HCT116 (cell line): ENCODE results near the gene RIPPLY2. TPM values are rescaled to one million over a fixed set of nuclear protein-coding genes. Genes with fewer than 3 reads are reported as not detected.

Source experiments
- ATAC-seq: fragments of 200-7000 bp; cut with Tn5 transposase; 2 replicates; pipeline ENCODE4 v1.9.1; 2020; ENCODE audit warnings: mild to moderate bottlenecking, moderate library complexity
- BruUV-seq: library from RNA; stranded (reverse); fragments of 400-500 nt; replicated peaks from 2 replicates; lab custom pipeline; 2021; lab: Mats Ljungman, UMichigan
- CTCF ChIA-PET: fragments of 300-600 bp; sonication (Branson Sonifier 250); formaldehyde crosslinking; loops from one replicate; lab custom pipeline; 2021; ENCODE audit warnings: antibody characterized with exemption; lab: Charles Lee
- POLR2A ChIA-PET: fragments of 300-600, 350-600 bp; sonication (Branson Sonifier 250); formaldehyde crosslinking; loops from one replicate; lab custom pipeline; 2021; ENCODE audit warnings: antibody characterized with exemption; lab: Charles Lee
- RAD21 ChIA-PET, 2 experiments: fragments of 300-600 bp; sonication (Branson Sonifier 250); formaldehyde crosslinking; loops; one replicate each; lab custom pipeline; 2023; ENCODE audit warnings: low total read pairs in 2 of 2; ENCODE audit not compliant: uncharacterized antibody in 2 of 2, unreplicated experiment in 2 of 2, low non-redundant PET in 1 of 2; lab: Charles Lee
- DNase-seq: peaks from one replicate; pipeline ENCODE4 v3.0.0-alpha.2; 2010; ENCODE audit warnings: low read depth, low spot score
- H2AFZ ChIP-seq: fragments of 200-600 bp; shearing (Covaris generic), sonication (generic); 2 replicates; pipeline ENCODE4 v1.6.1; 2017; ENCODE audit warnings: low read depth, mixed run types, mixed read lengths, antibody characterized with exemption, low read length; ENCODE audit not compliant: poor library complexity, severe bottlenecking
- H3K27ac ChIP-seq: 2 replicates; pipeline ENCODE4 v1.5.1; 2012; ENCODE audit warnings: low read depth, low read length
- H3K27me3 ChIP-seq: fragments of 200-600 bp; sonication (generic); 2 replicates; pipeline ENCODE4 v1.6.1; 2016; ENCODE audit warnings: mixed run types, low read length, mixed read lengths; ENCODE audit not compliant: insufficient read depth
- H3K36me3 ChIP-seq, 2 experiments: fragments of 200-500 bp in 1 of 2; fragments of 200-600 bp in 1 of 2; sonication (Bioruptor generic) in 1 of 2; sonication (generic) in 1 of 2; 2 replicates each; pipeline versions ENCODE4 v1.5.1 to v1.6.1; 2014 to 2016; ENCODE audit warnings: low read length in 2 of 2, inconsistent platforms in 1 of 2, mixed read lengths in 1 of 2, mixed run types in 1 of 2; ENCODE audit not compliant: insufficient read depth in 2 of 2, control insufficient read depth in 1 of 2
- H3K4me1 ChIP-seq, 2 experiments: fragments of 200-600 bp in 1 of 2; sonication (generic) in 1 of 2; 2 replicates each; pipeline versions ENCODE4 v1.5.1 to v1.6.1; 2012 to 2017; ENCODE audit warnings: low read length in 2 of 2, inconsistent platforms in 1 of 2, mild to moderate bottlenecking in 1 of 2, mixed read lengths in 1 of 2, mixed run types in 1 of 2, moderate library complexity in 1 of 2; ENCODE audit not compliant: insufficient read depth in 2 of 2, control insufficient read depth in 1 of 2
- H3K4me2 ChIP-seq: fragments of 200-600 bp; sonication (generic); 2 replicates; pipeline ENCODE4 v1.6.1; 2017; ENCODE audit warnings: mixed run types, low read length, mixed read lengths
- H3K4me3 ChIP-seq, 2 experiments: fragments of 200-600 bp in 1 of 2; sonication (generic) in 1 of 2; replicated peaks in 1 of 2; 2 replicates each; pipeline ENCODE4 v1.5.1; 2011 to 2016; ENCODE audit warnings: low read length in 2 of 2, control low read depth in 1 of 2, low read depth in 1 of 2, mild to moderate bottlenecking in 1 of 2, mixed read lengths in 1 of 2, mixed run types in 1 of 2
- H3K79me2 ChIP-seq: fragments of 200-600 bp; sonication (generic); 2 replicates; pipeline ENCODE4 v1.6.1; 2017; ENCODE audit warnings: mild to moderate bottlenecking, mixed run types, low read length, moderate library complexity, mixed read lengths; ENCODE audit not compliant: insufficient read depth
- H3K9ac ChIP-seq: fragments of 200-600 bp; sonication (generic); 2 replicates; pipeline ENCODE4 v1.6.1; 2016; ENCODE audit warnings: low read length, mixed read lengths
- H3K9me2 ChIP-seq: fragments of 200-600 bp; sonication (generic), shearing (Covaris generic); 2 replicates; pipeline ENCODE4 v1.6.1; 2017; ENCODE audit warnings: mixed run types, mild to moderate bottlenecking, moderate library complexity; ENCODE audit not compliant: insufficient read depth
- H3K9me3 ChIP-seq, 2 experiments: fragments of 200-500 bp in 1 of 2; fragments of 200-600 bp in 1 of 2; sonication (Bioruptor generic) in 1 of 2; sonication (generic) in 1 of 2; 2 replicates each; pipeline ENCODE4 v1.6.1; 2014 to 2017; ENCODE audit warnings: low read length in 2 of 2, mixed read lengths in 2 of 2, inconsistent platforms in 1 of 2, low read depth in 1 of 2, mild to moderate bottlenecking in 1 of 2, mixed run types in 1 of 2, moderate library complexity in 1 of 2; ENCODE audit not compliant: control insufficient read depth in 1 of 2, insufficient read depth in 1 of 2
- H4K20me1 ChIP-seq: fragments of 200-600 bp; sonication (generic), shearing (Covaris generic); 2 replicates; pipeline ENCODE4 v1.6.1; 2017; ENCODE audit warnings: mixed run types, mild to moderate bottlenecking, moderate library complexity; ENCODE audit not compliant: insufficient read depth
- CBX3 ChIP-seq: IDR thresholded peaks from 2 replicates; pipeline ENCODE4 v1.6.1; 2012; ENCODE audit warnings: low read depth
- CEBPB ChIP-seq: IDR thresholded peaks from 2 replicates; pipeline ENCODE4 v1.6.1; 2012; ENCODE audit warnings: low read depth
- ELF1 ChIP-seq: IDR thresholded peaks from 2 replicates; pipeline ENCODE4 v1.6.1; 2012; ENCODE audit warnings: low read depth, borderline replicate concordance
- FOSL1 ChIP-seq: IDR thresholded peaks from 2 replicates; pipeline ENCODE4 v1.6.1; 2012; ENCODE audit warnings: low read depth
- JUND ChIP-seq: IDR thresholded peaks from 2 replicates; pipeline ENCODE4 v1.6.1; 2012
- POLR2A ChIP-seq: IDR thresholded peaks from 2 replicates; pipeline ENCODE4 v1.7.0; 2011; ENCODE audit warnings: borderline replicate concordance; ENCODE audit not compliant: insufficient read depth, insufficient read length; ENCODE audit errors: extremely low read depth
- POLR2AphosphoS5 ChIP-seq: IDR thresholded peaks from 2 replicates; pipeline ENCODE4 v1.6.1; 2011; ENCODE audit warnings: mild to moderate bottlenecking, low read depth, low read length, moderate library complexity
- RAD21 ChIP-seq: IDR thresholded peaks from 2 replicates; pipeline ENCODE4 v1.6.1; 2012; ENCODE audit warnings: low read depth, mild to moderate bottlenecking
- SIN3A ChIP-seq: IDR thresholded peaks from 2 replicates; pipeline ENCODE4 v1.6.1; 2012; ENCODE audit warnings: low read depth
- SP1 ChIP-seq: IDR thresholded peaks from 2 replicates; pipeline ENCODE4 v1.6.1; 2012; ENCODE audit warnings: low read depth
- YY1 ChIP-seq: IDR thresholded peaks from 2 replicates; pipeline ENCODE4 v1.6.1; 2011; ENCODE audit warnings: low read length, low read depth, moderate library complexity, mild to moderate bottlenecking; ENCODE audit not compliant: insufficient replicate concordance; ENCODE audit errors: extremely low read depth
- ZFX ChIP-seq: fragments of 450-650 bp; IDR thresholded peaks from 2 replicates; pipeline ENCODE4 v1.6.1; 2017
- ZNF274 ChIP-seq: fragments of 200-500 bp; sonication (Bioruptor generic); IDR thresholded peaks from 2 replicates; pipeline ENCODE4 v1.6.1; 2014; ENCODE audit warnings: mild to moderate bottlenecking, low read depth, low read length, inconsistent platforms
- intact Hi-C: fragments of 100-400 bp; cut with micrococcal nuclease; formaldehyde crosslinking; loops from 2 replicates; pipeline ENCODE4 v1.10.0; 2022
- total RNA-seq: library from RNA; stranded (reverse); gene quantifications from one replicate; pipeline ENCODE4 v1.2.1, GENCODE V29; 2021; ENCODE audit not compliant: unreplicated experiment
- TF ChIP-seq, protein P1 (sequence below), 3 experiments: fragments of 200-600 bp in 1 of 3; sonication (generic) in 1 of 3; IDR thresholded peaks in 2 of 3; conservative IDR thresholded peaks in 1 of 3; 2 replicates each; pipeline ENCODE4 v1.5.1; 2012 to 2017; ENCODE audit warnings: low read depth in 2 of 3, low read length in 2 of 3, antibody characterized with exemption in 1 of 3, borderline replicate concordance in 1 of 3, control low read depth in 1 of 3, mild to moderate bottlenecking in 1 of 3, mixed read lengths in 1 of 3, mixed run types in 1 of 3, moderate library complexity in 1 of 3; ENCODE audit not compliant: insufficient read depth in 1 of 3
- TF ChIP-seq, protein P2 (sequence below): IDR thresholded peaks from 2 replicates; pipeline ENCODE4 v1.6.1; 2012; ENCODE audit warnings: low read depth
- TF ChIP-seq, protein P3 (sequence below): IDR thresholded peaks from 2 replicates; pipeline ENCODE4 v1.6.1; 2012

The RIPPLY2 gene
- total RNA-seq, 1 experiment from 2014 or later: not detected

DNA sequence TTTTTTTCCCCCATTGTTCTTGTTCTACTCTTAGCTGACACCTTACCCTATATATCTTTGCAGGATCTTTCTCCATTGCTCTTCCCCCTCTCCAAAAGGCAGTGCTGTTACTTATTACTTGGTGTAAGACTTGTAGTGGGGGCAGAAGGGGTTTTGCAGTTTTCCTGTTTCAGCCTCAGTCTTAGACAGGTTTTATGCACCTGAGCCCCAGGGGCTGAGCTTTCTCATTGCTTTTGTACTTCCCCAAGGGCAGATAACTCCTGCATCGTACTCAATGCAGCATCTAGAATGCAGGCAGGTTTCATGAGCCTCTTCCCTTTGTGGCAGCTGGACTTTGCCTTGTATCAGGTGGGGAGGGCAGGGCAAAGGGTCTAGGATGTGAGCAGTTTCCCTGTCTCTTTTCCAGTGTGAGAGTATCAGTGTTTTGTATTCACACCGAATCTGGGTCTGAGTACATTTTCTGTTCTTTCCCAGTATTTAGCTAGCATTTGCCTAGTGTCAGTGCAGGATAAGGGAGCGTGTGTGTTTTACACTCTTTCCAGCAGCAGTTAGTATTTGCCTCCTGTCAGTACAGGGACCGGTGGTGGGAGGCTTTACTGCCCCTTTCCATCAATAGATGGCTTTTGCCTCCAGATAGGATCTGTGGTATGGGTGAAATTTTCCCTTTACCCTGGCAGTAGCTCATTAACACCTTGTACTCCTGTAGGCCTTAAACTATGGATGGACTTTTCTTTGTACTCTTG lies 25.9 kb downstream of the RIPPLY2 start:
- H3K27me3 ChIP-seq: no peaks in the 10 kb centered on the region
- H3K9ac ChIP-seq: no peak overlapping the region
- no peak overlapping the region for H3K4me3 ChIP-seq
- no peaks in the 10 kb centered on the region for H3K4me1 ChIP-seq
- no peaks in the 10 kb centered on the region for H4K20me1 ChIP-seq
- TF ChIP-seq YY1 (no peak), ELF1 (no peak), ZNF274 (no peak), SP1 (no peak), JUND (no peak), CEBPB (no peak), RAD21 (no peak), SIN3A (no peak), POLR2A (no peak), POLR2AphosphoS5 (no peak), ZFX (no peak), FOSL1 (no peak), CBX3 (no peak)
- TF ChIP-seq, protein P1, sequence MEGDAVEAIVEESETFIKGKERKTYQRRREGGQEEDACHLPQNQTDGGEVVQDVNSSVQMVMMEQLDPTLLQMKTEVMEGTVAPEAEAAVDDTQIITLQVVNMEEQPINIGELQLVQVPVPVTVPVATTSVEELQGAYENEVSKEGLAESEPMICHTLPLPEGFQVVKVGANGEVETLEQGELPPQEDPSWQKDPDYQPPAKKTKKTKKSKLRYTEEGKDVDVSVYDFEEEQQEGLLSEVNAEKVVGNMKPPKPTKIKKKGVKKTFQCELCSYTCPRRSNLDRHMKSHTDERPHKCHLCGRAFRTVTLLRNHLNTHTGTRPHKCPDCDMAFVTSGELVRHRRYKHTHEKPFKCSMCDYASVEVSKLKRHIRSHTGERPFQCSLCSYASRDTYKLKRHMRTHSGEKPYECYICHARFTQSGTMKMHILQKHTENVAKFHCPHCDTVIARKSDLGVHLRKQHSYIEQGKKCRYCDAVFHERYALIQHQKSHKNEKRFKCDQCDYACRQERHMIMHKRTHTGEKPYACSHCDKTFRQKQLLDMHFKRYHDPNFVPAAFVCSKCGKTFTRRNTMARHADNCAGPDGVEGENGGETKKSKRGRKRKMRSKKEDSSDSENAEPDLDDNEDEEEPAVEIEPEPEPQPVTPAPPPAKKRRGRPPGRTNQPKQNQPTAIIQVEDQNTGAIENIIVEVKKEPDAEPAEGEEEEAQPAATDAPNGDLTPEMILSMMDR (IDR thresholded peaks at IDR 0.05 in 2 of 3, conservative IDR thresholded peaks at IDR 0.05 in 1 of 3; ENCODE audit: borderline replicate concordance in 1 of 3, insufficient read depth in 1 of 3, low read depth in 2 of 3, low read length in 2 of 3): no peak
- TF ChIP-seq, protein P2, sequence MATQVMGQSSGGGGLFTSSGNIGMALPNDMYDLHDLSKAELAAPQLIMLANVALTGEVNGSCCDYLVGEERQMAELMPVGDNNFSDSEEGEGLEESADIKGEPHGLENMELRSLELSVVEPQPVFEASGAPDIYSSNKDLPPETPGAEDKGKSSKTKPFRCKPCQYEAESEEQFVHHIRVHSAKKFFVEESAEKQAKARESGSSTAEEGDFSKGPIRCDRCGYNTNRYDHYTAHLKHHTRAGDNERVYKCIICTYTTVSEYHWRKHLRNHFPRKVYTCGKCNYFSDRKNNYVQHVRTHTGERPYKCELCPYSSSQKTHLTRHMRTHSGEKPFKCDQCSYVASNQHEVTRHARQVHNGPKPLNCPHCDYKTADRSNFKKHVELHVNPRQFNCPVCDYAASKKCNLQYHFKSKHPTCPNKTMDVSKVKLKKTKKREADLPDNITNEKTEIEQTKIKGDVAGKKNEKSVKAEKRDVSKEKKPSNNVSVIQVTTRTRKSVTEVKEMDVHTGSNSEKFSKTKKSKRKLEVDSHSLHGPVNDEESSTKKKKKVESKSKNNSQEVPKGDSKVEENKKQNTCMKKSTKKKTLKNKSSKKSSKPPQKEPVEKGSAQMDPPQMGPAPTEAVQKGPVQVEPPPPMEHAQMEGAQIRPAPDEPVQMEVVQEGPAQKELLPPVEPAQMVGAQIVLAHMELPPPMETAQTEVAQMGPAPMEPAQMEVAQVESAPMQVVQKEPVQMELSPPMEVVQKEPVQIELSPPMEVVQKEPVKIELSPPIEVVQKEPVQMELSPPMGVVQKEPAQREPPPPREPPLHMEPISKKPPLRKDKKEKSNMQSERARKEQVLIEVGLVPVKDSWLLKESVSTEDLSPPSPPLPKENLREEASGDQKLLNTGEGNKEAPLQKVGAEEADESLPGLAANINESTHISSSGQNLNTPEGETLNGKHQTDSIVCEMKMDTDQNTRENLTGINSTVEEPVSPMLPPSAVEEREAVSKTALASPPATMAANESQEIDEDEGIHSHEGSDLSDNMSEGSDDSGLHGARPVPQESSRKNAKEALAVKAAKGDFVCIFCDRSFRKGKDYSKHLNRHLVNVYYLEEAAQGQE: no peak
- TF ChIP-seq, protein P3, sequence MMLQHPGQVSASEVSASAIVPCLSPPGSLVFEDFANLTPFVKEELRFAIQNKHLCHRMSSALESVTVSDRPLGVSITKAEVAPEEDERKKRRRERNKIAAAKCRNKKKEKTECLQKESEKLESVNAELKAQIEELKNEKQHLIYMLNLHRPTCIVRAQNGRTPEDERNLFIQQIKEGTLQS: no peak
- TF ChIP-seq, all 23 proteins: peak for 0
- Histone ChIP-seq H2AFZ (no peak overlapping the region), H3K36me3 (no peaks in the 10 kb centered on the region), H3K9me2 (no peaks in the 10 kb centered on the region), H3K4me2 (no peak overlapping the region), H3K27ac (no peak overlapping the region), H3K79me2 (peaks cover 15% of the 10 kb centered on the region), H3K9me3 (no peaks in the 10 kb centered on the region)
- DNase-seq (no peak), ATAC-seq (no peak)
- ChIA-PET POLR2A (no interaction called here), CTCF (no interaction called here), RAD21 (no interaction called here)
- BruUV-seq: no TSS peak
- intact Hi-C loops: no loop called here
